Measurements from ENCODE around the gene OR13G1. TPM values are rescaled to one million over a fixed set of nuclear protein-coding genes. Genes with fewer than 3 reads are reported as not detected.

OR13G1 gene
- total RNA-seq, 3 donors from 2014 or later: not detected

GRCh38 chr1:247681288-247681897 is 1.9 kb upstream of the OR13G1 start:
- DNase-seq (ENCODE audit: low spot score in 2 of 2): no peak
- TF ChIP-seq CTCF (IDR thresholded peaks at IDR 0.05) (peak in 1 of 3 donors; percentile 32), POLR2AphosphoS5 (IDR thresholded peaks at IDR 0.05) (no peak)
- intact Hi-C loops (cut with DNase I; ENCODE audit: low total_unique reads): no loop called here

GRCh38 chr1:247680171-247680570 is 632 bp upstream of the OR13G1 start:
- Histone ChIP-seq H3K27me3 (no peaks in the 10 kb centered on the region), H3K4me1 (no peaks in the 10 kb centered on the region), H3K36me3 (no peaks in the 10 kb centered on the region), H3K4me3 (no peak overlapping the region), H3K9me3 (no peaks in the 10 kb centered on the region), H3K27ac (no peak overlapping the region)
- no peak for TF ChIP-seq POLR2AphosphoS5 (IDR thresholded peaks at IDR 0.05)
- intact Hi-C loops (cut with DNase I; ENCODE audit: low total_unique reads): no loop called here
- DNase-seq (ENCODE audit: low spot score in 2 of 2): no peak

More at GRCh38 chr1:247681288-247681897, 1.9 kb upstream of the OR13G1 start:
- Histone ChIP-seq H3K4me3 (no peak overlapping the region), H3K36me3 (no peaks in the 10 kb centered on the region), H3K27me3 (no peaks in the 10 kb centered on the region), H3K9me3 (no peaks in the 10 kb centered on the region), H3K4me1 (no peaks in the 10 kb centered on the region), H3K27ac (no peak overlapping the region)

GRCh38 chr1:247669225-247669624 is 10.3 kb downstream of the OR13G1 start:
- peaks cover 0 to 5% of the 10 kb centered on the region in 2 donors for H3K9me3 ChIP-seq
- no peaks in the 10 kb centered on the region for H3K36me3 ChIP-seq
- no peaks in the 10 kb centered on the region for H3K27me3 ChIP-seq
- intact Hi-C loops (cut with DNase I; ENCODE audit: low total_unique reads): no loop called here
- H3K4me3 ChIP-seq: no peak overlapping the region
- no peak for TF ChIP-seq POLR2A (IDR thresholded peaks at IDR 0.05)
- TF ChIP-seq POLR2AphosphoS5 (IDR thresholded peaks at IDR 0.05): no peak
- no peak for TF ChIP-seq CTCF (IDR thresholded peaks at IDR 0.05)
- no peak for DNase-seq (ENCODE audit: low spot score in 2 of 2)
- no peak overlapping the region for H3K27ac ChIP-seq
- no peaks in the 10 kb centered on the region for H3K4me1 ChIP-seq

GRCh38 chr1:247656221-247656875 is 23.2 kb downstream of the OR13G1 start:
- Histone ChIP-seq H3K9me3 (no peaks in the 10 kb centered on the region), H3K4me1 (no peaks in the 10 kb centered on the region), H3K36me3 (no peaks in the 10 kb centered on the region), H3K27ac (no peak overlapping the region), H3K4me3 (no peak overlapping the region), H3K27me3 (no peaks in the 10 kb centered on the region)
- no peak for DNase-seq (ENCODE audit: low spot score in 2 of 2)
- no peak for TF ChIP-seq POLR2AphosphoS5 (IDR thresholded peaks at IDR 0.05)
- TF ChIP-seq CTCF (IDR thresholded peaks at IDR 0.05): no peak
- no peak for TF ChIP-seq POLR2A (IDR thresholded peaks at IDR 0.05)
- intact Hi-C loops (cut with DNase I; ENCODE audit: low total_unique reads): no loop called here

DNA sequence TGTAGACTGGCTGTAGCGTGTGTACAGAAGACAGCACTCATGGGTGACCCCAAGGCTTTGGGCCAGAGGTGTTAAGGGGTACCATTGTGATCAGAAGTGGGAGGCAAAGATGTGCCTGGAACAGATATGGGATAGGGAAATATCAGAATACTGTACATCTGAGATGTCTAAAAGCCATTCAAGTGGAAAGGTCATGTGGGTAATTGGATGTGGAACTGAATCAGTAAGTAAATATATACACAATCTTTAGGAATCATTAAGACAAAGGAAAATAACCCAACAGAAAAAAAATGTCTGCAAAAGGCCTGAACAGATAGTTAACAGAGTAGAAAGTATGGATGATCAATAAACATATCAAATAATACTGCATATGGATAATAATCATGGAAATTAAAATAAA is 26.5 kb downstream of the OR13G1 start:
- H3K4me1 ChIP-seq: no peaks in the 10 kb centered on the region
- intact Hi-C loops (cut with DNase I; ENCODE audit: low total_unique reads): no loop called here
- TF ChIP-seq POLR2AphosphoS5 (IDR thresholded peaks at IDR 0.05) (no peak), CTCF (IDR thresholded peaks at IDR 0.05) (no peak), POLR2A (IDR thresholded peaks at IDR 0.05) (no peak)
- no peak overlapping the region for H3K4me3 ChIP-seq
- no peaks in the 10 kb centered on the region for H3K9me3 ChIP-seq
- no peaks in the 10 kb centered on the region for H3K27me3 ChIP-seq
- no peaks in the 10 kb centered on the region for H3K36me3 ChIP-seq
- DNase-seq (ENCODE audit: low spot score in 2 of 2): no peak
- H3K27ac ChIP-seq: no peak overlapping the region

Measured in breast epithelium (tissue), 4 donors.